GM21367 (cell line): ENCODE results near the gene PRR14.
A peak's percentile ranks its signal among the peaks of the same experiment; 100 is the strongest.

Experiments
- ATAC-seq: cut with Tn5 transposase; IDR thresholded peaks from one replicate; pipeline ENCODE4 v1.9.1; 2021; ENCODE audit not compliant: unreplicated experiment

Gene PRR14

DNA sequence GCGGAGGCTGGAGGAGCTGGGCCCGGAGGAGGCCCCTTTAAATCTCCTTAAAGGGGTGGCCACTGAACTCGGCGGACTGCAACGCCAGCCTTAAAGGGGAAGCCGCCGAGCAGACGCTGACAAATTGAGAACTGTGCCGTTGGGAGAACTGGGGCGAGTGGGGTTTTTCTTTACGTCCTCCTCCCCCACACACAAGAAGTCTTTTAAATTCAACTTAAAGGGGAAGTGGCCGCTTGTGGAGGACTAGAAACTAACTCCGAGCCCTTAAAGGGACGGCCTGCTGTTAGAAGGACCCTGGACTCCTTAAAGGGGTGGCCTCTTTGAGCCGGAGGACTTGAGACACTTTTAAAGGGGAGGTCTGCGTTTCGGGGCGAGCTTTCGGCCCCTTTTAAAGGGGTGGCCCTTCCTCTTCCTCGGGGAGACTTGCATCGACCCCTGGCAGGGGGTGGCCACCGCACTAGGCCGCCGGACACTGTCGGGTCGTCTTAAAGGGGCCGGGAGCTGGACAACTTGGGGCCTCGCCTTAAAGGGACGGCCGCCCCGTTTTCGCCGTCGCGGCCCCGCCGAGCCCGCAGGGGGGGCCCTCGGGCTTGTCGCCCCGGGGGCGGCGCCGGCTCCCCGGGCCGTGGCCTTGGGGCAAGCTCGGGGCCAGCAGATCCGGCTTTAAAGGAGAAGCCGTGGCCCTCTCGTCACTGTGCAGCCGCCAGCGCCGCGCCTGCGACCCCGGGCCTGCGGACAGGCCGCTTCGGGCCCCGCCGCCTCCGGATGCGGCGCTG lies 8.2 kb downstream of the PRR14 start:
- peak; percentile 16 for ATAC-seq

DNA sequence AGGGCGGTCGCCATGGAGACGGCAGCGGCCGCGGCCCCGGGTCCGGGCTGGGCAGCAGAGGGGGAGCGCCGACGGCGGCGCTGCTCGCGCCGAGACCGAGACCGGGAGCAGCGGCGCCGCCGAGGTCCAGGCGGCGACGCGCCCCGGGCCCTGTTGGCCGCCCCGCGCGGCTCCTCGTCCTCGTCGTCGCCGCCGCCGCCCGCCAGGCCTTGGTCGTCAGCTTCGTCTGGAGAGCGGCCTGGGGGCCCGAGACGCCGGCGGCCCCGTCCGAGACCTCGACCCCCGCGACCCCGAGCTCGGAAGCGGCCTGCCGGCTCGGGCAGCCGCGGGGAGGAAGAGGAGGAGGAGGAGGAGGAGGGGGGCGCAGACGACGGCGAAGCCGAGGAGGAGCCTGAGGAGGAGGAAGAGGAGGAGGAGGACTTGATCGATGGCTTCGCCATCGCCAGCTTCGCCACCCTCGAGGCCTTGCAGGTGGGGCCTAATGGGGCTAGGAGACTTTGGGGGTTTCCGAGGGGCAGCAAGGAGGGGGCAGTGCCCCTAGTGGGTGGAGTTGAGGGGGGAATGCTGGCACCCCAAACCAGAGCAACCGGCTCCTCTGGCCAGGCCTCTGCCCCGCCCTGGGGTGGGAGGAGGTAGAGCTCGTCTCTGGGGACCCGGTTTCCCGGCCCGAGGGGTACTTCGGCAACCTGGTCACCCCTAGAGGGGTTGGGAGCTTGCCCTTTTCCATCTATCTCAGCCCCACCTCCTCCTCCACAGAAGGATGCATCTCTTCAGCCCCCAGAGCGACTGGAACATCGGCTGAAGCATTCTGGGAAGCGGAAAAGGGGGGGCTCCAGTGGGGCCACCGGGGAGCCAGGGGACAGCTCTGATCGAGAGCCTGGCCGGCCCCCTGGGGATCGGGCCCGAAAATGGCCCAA lies 9.0 kb downstream of the PRR14 start:
- ATAC-seq: no peak

DNA sequence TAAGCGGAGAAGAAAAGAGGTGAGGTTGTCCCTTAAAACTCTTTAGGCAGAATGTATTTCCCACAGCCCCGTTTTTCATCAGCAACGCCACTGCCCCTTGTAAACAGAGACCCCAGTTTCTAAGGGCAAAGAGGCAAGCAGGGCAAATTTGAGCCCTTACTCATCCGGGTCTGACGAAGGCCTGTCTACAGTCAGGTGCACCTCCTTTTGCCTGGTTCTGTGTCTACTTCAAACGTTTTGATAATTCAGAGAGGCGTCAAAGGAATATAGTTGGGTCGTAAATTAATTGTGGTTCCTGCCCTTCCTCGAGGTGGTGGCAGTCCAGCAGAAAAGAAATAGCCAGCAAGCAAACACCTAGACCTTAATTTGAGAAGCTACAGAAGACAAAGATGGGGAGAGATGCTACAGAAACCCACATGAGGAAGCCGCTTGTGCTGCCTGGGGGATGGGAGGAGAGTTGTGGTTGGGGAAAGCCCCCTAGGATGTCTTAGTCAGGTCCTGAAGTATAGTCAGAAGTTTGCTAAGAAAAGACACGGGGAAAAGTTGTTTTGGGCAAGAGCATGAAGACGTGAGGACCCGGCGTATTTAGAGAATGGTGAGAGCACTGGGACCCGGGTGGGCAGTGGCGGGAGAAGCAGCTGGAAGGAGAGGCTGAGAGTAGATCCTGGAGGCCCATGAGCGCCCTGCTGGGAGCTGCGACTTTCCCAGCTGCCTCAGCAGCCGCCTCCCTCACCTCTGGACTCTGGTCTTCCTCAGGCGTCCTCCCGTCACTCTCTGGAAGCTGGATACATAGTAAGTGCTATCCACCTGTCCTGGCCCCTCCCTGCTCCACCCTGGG lies 9.9 kb downstream of the PRR14 start:
- ATAC-seq: no peak

DNA sequence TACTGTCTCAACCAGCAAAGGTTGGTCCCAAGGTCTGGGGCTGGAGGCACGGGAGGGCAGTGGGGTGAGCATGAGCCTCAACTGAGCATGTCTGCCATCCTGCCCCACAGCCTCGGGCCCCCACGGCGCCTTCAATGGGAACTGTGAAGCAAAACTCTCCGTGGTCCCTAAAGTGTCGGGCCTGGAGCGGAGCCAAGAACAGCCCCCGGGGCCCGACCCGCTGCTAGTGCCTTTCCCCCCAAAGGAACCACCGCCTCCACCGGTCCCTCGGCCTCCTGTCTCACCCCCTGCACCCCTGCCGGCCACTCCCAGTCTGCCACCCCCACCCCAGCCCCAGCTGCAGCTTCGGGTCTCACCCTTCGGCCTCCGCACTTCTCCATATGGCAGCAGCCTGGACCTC lies 11.7 kb downstream of the PRR14 start:
- ATAC-seq: no peak

DNA sequence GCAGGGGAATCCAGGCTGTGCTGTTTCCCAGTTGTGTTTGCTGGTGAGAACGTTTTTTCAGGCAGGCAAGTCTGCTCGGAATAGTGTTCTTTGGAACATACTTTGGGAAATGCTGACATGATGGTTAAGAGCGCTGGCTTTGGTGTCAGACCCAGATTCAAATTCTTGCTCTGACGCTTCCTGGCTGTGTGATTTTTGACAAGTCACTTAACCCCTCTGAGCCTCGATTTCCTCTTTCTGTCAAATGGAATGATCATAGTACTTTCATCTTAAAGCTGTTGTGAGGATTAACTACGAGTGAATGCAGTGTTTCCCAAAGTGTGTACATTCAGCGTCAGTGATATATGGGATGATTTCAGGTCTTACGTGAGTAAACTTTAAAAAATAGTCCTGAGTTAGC lies 12.3 kb downstream of the PRR14 start:
- no peak for ATAC-seq

DNA sequence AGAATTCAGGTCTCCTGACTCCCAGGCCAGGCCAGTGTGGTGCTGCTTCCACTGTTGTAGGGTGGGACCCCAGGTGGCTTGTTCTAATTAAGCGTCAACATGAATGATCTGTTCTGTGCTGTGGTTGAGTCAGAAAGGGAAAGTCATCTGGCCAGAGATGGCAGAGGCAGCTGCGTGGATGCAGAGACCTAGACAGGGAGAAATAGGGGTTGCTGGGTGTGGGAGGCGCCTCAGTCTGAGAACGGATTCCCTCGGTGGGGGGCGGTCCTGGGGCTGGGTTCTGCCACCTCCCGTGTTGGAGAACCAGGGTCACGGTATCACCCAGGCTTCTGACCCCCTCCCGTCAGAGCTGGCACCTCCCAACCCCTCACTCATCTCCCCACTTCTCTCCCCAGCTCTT lies 13.1 kb downstream of the PRR14 start:
- no peak for ATAC-seq

DNA sequence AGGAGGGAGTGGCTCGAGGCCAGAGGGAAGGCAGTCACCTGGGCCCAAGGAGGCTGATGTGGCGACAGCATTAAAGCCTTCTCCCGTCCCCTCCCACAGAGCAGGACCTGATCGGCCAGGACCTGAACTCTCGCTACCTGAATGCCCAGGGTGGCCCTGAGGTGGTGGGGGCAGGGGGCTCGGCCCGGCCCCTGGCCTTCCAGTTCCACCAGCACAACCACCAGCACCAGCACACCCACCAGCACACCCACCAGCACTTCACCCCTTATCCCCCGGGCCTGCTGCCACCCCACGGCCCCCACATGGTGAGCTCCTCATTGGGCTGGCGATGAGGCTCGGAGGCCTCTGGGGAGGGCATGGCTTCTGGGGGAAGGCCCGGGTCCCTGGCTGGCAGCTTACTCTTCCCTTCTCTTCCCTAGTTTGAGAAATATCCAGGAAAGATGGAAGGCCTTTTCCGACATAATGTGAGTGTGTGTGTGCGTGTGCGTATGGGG lies 13.9 kb downstream of the PRR14 start:
- ATAC-seq: no peak

DNA sequence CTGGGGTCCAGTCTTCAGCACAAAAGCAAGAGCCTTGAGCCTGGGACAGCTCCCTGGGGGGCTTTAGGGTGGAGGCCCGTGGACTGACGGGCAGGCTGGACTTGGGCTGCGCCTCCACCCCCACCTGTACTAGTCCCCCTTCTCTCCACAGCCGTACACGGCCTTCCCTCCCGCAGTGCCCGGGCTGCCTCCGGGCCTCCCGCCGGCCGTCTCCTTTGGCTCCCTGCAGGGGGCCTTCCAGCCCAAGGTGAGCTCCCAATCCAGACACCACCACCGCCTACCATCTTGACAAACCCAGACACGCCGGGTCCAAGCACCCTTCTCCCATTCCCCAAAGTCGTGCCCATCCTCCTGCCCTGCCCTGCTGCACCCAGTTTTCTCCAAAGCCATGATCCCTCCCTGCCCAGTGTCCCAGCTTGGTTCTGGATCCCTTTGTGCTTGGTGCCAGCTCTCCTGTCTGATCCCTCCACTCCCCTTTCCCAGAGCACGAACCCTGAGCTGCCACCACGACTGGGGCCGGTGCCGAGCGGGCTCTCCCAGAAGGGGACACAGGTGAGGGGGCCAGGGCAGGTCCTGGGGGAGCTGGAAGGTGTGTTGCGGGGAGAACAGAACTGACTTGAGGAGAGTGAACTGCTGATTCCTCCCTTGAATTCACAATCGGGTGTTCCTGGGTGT lies 14.5 kb downstream of the PRR14 start:
- no peak for ATAC-seq

DNA sequence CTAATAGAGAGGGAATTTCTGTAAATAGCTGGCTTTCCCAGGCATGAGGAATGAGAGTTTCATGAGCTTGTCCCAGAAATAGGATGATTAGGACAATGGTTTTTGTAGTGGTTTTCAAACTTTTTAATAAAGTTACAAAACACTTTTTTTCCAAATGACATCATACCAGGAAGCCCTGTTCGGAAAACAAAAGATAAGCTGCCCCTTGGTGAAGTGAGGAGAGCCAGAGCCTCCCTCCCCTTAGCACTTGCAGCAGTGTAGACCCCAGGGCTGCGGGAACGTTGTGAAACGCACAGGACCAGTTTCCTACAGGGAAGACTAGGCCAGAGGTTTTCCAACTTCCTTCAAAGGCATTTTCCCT lies 15.1 kb downstream of the PRR14 start:
- no peak for ATAC-seq

DNA sequence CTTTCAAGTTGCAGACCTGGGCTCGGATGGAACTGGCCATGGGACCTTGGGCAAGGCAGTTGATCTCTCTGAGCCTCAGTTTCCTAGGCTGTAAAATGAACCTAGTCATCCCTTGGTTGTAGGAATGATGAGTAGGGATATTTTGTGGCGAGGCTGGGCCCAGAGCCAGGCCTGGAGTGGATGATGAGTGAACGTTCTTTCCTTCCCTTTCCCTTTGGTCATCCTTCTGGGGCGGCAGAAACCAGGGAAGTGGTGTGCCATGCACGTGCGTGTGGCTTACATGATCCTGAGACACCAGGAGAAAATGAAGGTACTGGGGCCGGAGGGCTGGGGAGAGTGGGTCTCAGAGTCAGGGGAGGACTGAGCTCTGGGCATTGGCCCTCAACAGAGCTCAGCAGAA lies 15.9 kb downstream of the PRR14 start:
- no peak for ATAC-seq

DNA sequence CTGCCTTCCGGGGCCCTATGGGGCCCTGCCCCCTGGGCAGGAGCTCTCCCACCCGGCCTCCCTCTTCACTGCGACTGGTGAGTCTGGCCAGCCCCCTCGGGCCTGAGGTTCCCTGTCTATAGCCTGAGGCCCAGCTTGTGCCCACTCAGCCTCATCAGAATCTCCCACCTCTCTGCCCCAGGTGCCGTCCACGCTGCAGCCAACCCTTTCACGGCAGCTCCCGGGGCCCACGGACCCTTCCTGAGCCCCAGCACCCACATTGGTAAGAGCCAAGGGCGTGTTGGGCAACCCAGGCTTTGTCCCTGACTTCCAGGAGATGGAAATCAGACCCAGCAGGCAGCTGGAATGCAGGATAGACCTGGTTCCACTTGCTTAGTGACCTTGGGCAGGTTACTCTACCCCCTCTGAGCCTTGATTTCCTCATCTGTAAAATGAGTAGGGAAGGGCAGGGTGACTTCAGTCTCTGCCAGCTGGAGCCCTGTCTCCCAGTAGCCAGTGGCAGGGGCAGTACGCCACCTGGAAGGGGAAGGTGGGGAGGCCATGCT lies 16.7 kb downstream of the PRR14 start:
- ATAC-seq: no peak

DNA sequence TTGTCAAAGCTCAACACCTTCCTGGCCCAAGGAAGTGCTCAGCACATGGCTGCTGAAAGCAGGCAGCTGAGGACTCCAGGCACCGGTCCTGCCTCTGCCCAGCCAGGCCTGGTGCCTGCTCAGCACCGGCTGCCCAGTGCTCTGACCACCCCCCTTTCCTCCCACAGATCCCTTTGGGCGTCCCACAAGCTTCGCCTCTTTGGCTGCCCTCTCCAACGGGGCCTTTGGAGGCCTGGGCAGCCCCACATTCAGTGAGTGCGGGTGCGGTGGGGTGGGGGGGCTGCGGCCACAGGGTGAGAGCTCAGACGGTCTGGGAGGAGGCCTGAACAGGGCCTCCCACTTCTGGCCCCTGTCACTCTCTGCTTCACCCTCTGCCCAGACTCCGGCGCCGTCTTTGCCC lies 17.6 kb downstream of the PRR14 start:
- no peak for ATAC-seq

DNA sequence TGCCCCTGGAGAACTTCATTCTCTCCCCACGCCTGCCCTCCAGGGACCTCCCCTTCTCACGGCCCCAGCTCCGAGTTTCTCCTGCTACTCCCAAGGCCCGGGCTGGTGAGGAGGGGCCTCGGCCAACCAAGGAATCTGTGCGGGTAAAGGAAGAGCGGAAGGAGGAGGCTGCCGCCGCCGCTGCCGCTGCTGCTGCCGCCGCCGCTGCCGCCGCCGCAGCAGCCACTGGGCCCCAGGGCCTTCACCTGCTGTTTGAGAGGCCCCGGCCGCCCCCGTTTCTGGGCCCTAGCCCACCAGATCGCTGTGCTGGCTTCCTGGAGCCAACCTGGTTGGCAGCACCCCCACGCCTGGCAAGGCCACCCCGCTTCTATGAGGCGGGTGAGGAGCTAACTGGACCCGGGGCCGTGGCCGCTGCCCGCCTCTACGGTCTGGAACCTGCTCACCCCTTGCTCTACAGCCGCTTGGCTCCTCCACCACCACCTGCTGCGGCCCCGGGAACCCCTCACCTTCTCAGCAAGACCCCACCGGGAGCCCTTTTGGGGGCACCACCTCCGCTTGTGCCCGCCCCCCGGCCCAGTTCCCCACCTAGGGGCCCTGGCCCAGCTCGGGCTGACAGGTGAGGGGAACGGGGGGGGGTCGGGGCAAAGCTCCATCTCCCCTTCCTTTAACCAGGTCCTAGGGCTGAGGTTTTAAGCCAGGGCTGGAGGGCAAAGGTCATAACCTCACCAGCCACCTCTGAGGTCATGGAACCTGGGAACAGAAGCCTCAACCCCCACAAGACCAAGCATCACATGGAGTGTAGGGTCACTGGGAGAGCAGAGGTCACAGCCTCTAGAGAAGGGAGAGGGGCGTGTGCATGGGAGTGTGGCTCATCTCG lies 18.5 kb downstream of the PRR14 start:
- no peak for ATAC-seq

DNA sequence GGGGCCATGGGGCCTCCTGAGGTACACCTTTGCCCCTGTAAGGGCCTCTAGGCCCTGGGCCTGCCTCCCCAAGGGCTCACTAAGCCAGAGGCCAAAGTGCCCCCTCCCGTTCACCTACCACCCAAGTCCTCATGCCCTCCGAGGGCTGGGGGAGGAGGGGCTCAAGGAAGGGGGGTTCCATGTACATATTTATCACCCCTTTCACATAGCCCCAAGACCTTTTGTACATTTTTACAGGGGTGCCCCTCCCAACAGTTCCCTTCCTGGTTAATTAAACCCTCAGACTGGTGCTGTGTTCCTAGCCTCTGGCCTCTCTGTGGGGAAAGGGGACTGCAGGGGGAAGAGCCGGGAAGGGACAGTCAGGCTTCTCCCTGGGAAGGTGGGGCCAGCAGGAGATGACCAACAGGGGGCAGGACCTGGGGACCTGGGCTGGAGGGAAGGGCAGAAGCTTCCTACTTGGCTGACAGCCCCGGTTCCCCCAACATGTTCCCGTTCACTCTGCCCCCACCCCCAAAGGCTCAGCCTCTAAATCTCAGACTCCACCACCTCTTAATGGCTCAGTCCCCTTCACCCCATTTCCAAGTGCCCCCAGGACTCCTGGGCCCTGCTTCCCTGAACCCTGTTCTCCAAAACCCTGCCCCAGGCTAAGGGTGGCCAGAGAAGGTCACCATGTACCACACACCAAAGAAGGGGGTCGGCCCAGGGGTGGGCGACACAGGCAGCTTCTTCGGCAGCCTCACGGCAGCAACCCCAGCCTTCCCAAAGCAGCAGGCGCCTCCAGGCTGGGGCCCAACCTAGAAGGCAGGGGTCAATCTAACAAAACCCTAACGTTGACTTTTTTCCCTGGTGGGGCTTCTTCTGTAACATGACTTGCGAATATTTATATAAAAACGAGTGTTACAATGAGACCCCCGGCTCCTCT lies 19.4 kb downstream of the PRR14 start:
- ATAC-seq: no peak

DNA sequence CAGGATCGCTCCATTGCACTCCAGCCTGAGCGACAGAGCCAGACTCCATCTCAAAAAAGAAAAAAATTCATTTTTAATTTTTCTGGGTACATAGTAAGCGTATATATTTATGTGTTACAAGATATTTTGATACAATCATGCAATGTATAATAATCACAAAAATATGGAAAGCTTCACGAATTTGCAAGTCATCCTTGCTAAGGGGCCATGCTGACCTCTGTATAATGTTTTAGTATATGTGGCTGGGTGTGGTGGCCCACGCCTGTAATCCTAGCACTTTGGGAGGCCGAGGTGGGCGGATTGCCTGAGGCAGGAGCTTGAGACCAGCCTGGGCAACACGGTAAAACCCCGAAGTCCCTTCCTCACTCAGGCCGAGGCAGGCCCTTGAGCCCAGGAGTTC lies 24.4 kb downstream of the PRR14 start:
- no peak for ATAC-seq

DNA sequence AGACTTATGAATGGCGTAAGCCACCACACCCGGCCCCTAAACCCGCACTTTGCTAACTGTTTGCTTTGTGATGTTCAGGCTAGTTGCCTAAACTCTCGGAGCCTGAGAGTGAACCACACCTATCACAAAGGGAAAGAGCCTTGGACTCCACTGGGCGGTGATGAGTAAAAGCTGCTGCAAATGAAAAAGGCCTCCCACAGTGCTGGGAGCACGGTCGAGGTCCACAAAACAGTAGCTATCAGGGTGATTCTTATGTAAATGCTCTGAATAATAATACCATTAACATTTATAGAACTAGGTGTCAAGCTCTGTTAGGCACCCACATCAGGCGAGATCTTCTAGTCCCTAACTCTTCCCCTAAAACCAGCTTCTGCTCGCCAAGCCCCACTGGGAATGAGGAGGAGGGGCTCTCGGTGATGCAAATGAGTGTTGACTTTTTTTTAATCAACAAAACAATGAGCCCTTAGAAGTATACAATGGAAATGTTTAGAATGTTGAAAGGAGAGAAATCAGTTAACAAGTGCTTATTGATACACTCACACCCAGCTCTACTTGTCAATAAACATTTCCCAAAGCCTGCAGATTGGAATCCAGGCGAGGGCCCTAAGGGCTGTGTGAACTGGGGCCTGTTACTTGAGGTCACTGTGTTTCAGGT lies 27.3 kb downstream of the PRR14 start:
- no peak for ATAC-seq

DNA sequence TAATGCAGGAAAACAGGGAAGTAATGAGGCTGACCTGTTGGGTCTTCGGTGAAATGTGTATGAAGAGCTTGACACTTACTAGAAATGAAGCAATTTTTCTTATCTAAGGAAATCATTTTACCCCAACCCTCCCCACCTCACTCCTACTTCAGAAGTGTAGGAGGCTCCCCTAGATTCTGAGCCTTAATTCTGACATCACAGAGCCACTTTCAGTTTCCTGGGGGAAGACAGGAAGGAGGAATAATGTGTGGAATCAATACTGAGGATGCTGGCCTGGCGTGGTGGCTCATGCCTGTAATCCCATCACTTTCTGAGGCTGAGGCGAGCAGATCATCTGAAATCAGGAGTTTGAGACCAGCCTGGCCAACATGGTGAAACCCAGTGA lies 27.8 kb downstream of the PRR14 start:
- no peak for ATAC-seq

DNA sequence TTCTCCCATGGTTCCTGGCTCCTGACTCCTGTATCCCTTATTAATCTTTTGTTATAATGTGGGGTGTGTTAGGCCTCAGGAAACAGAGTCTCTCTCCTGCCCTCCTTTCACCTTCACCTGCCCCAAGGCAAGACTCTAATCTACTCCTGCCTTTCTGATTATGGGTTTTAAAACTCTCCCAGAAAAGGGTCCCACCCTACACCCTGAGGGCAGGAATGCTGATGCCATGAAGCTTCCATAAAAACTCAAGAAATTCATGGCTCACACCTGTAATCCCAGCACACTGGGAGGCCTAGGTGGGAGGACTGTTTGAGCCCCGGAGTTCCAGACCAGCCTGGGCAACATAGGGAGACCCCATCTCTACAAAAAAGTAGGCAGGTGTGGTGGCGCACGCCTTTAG lies 29.6 kb downstream of the PRR14 start:
- no peak for ATAC-seq
